ENCODE measurements around the gene ITPK1. TPM values are rescaled to one million over a fixed set of nuclear protein-coding genes. Genes with fewer than 3 reads are reported as not detected.

Gene ITPK1
- total RNA-seq, 3 donors from 2014 or later (not counting 1 experiment from before 2014, with no cell fraction given): 73.2 to 74.8 (median 74.4) TPM

DNA sequence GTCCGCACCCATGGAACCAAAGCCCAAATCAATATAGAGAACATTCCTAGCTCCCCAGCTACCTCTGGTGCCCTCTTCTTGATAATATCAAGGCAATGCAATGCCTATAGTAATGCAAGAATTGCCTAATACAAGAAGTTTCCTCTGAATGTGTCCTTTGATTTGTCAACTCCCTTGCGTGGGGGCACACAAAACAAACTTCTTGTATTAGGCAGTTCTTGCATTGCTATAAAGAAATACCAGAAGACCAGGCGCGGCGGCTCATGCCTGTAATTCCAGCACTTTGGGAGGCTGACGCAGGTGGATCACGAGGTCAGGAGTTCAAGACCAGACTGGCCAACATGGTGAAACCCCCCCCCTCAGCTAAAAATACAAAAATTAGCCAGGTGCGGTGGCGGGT lies 10.4 kb upstream of the ITPK1 start:
- H3K4me3 Mint-ChIP-seq: no peak overlapping the region
- Histone ChIP-seq H3K27ac (ENCODE audit: low read length) (no peak overlapping the region), H3K36me3 (ENCODE audit: control insufficient read depth, insufficient read depth, low read length) (no peaks in the 10 kb centered on the region), H3K9me3 (ENCODE audit: control insufficient read depth, insufficient read depth, low read length) (no peaks in the 10 kb centered on the region), H3K4me1 (ENCODE audit: control insufficient read depth, insufficient read depth, low read length) (no peaks in the 10 kb centered on the region), H3K27me3 (ENCODE audit: control insufficient read depth, insufficient read depth, low read length) (no peaks in the 10 kb centered on the region), H3K4me3 (ENCODE audit: low read length) (no peak overlapping the region)
- H3K27me3 Mint-ChIP-seq (ENCODE audit: low read depth in 2 of 2): peaks cover 0 to 8% of the 10 kb centered on the region in 2 donors
- TF ChIP-seq, protein P1, sequence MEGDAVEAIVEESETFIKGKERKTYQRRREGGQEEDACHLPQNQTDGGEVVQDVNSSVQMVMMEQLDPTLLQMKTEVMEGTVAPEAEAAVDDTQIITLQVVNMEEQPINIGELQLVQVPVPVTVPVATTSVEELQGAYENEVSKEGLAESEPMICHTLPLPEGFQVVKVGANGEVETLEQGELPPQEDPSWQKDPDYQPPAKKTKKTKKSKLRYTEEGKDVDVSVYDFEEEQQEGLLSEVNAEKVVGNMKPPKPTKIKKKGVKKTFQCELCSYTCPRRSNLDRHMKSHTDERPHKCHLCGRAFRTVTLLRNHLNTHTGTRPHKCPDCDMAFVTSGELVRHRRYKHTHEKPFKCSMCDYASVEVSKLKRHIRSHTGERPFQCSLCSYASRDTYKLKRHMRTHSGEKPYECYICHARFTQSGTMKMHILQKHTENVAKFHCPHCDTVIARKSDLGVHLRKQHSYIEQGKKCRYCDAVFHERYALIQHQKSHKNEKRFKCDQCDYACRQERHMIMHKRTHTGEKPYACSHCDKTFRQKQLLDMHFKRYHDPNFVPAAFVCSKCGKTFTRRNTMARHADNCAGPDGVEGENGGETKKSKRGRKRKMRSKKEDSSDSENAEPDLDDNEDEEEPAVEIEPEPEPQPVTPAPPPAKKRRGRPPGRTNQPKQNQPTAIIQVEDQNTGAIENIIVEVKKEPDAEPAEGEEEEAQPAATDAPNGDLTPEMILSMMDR (IDR thresholded peaks at IDR 0.05): no peak
- H3K9me3 Mint-ChIP-seq: no peaks in the 10 kb centered on the region
- H3K4me1 Mint-ChIP-seq: no peaks in the 10 kb centered on the region
- intact Hi-C loops (cut with micrococcal nuclease): no loop called here
- no peak for ATAC-seq
- WGBS (ENCODE audit: insufficient coverage): 96% methylated on average over 9 of the region's 9 CpGs
- no peak overlapping the region for H3K27ac Mint-ChIP-seq
- no peaks in the 10 kb centered on the region for H3K36me3 Mint-ChIP-seq
- no peak for DNase-seq

DNA sequence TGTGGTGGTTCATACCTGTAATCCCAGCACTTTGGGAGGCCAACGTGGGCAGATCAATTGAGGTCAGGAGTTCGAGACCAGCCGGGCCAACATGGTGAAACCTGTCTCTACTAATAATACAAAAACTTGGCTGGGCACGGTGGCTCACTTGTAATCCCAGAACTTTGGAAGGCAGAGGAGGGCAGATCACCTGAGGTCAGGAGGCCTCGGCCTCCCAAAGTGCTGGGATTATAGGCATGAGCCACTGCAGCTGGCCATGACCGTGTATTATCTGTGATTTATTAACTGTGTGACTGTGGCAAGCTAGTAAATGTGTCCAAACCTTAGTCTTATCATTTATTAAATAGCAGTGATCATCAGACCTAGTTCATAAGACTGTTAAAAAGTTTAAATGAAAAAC lies 7.1 kb upstream of the ITPK1 start:
- H3K27ac ChIP-seq (ENCODE audit: low read length): no peak overlapping the region
- H3K4me3 Mint-ChIP-seq: no peak overlapping the region
- H3K36me3 Mint-ChIP-seq: no peaks in the 10 kb centered on the region
- H3K27me3 ChIP-seq (ENCODE audit: control insufficient read depth, insufficient read depth, low read length): no peaks in the 10 kb centered on the region
- H3K27ac Mint-ChIP-seq: no peak overlapping the region
- WGBS (ENCODE audit: insufficient coverage): 92% methylated on average over 6 of the region's 6 CpGs
- no peaks in the 10 kb centered on the region for H3K36me3 ChIP-seq (ENCODE audit: control insufficient read depth, insufficient read depth, low read length)
- H3K27me3 Mint-ChIP-seq (ENCODE audit: low read depth in 2 of 2): peaks cover 0 to 7% of the 10 kb centered on the region in 2 donors
- TF ChIP-seq, protein P1 (IDR thresholded peaks at IDR 0.05): no peak
- no peak overlapping the region for H3K4me3 ChIP-seq (ENCODE audit: low read length)
- H3K4me1 Mint-ChIP-seq: no peaks in the 10 kb centered on the region
- no peaks in the 10 kb centered on the region for H3K9me3 ChIP-seq (ENCODE audit: control insufficient read depth, insufficient read depth, low read length)
- no peak for ATAC-seq
- DNase-seq: no peak
- H3K9me3 Mint-ChIP-seq: no peaks in the 10 kb centered on the region
- no peaks in the 10 kb centered on the region for H3K4me1 ChIP-seq (ENCODE audit: control insufficient read depth, insufficient read depth, low read length)
- intact Hi-C loops (cut with micrococcal nuclease): no loop called here

GRCh38 chr14:93121030-93121834 lies 5.5 kb upstream of the ITPK1 start:
- Mint-ChIP-seq H3K27ac (no peak overlapping the region), H3K4me1 (peaks cover 4 to 10% of the 10 kb centered on the region in 2 donors), H3K27me3 (ENCODE audit: low read depth in 2 of 2) (peaks cover 0 to 3% of the 10 kb centered on the region in 2 donors), H3K9me3 (no peaks in the 10 kb centered on the region), H3K36me3 (no peaks in the 10 kb centered on the region), H3K4me3 (no peak overlapping the region)
- intact Hi-C loops (cut with micrococcal nuclease): no loop called here
- no peak for DNase-seq
- TF ChIP-seq, protein P1 (IDR thresholded peaks at IDR 0.05): no peak
- Histone ChIP-seq H3K27ac (ENCODE audit: low read length) (no peak overlapping the region), H3K9me3 (ENCODE audit: control insufficient read depth, insufficient read depth, low read length) (no peaks in the 10 kb centered on the region), H3K27me3 (ENCODE audit: control insufficient read depth, insufficient read depth, low read length) (no peaks in the 10 kb centered on the region), H3K4me3 (ENCODE audit: low read length) (no peak overlapping the region), H3K4me1 (ENCODE audit: control insufficient read depth, insufficient read depth, low read length) (peaks cover 8% of the 10 kb centered on the region), H3K36me3 (ENCODE audit: control insufficient read depth, insufficient read depth, low read length) (no peaks in the 10 kb centered on the region)
- ATAC-seq: no peak
- WGBS (ENCODE audit: insufficient coverage): 92% methylated on average over 5 of the region's 5 CpGs
